Fibroblast of peridontal ligament (primary cell): Measurements from ENCODE around the gene UNKL.
"Not testable (repeated sequence)": the region's sequence is repeated elsewhere in the genome, so short reads cannot be mapped to it uniquely, and the experiment has no call there.

ENCODE experiments used
- DNase-seq: peaks from one replicate; pipeline ENCODE4 v3.0.0-alpha.2; 2010; ENCODE audit errors: extremely low read depth

The UNKL gene

DNA sequence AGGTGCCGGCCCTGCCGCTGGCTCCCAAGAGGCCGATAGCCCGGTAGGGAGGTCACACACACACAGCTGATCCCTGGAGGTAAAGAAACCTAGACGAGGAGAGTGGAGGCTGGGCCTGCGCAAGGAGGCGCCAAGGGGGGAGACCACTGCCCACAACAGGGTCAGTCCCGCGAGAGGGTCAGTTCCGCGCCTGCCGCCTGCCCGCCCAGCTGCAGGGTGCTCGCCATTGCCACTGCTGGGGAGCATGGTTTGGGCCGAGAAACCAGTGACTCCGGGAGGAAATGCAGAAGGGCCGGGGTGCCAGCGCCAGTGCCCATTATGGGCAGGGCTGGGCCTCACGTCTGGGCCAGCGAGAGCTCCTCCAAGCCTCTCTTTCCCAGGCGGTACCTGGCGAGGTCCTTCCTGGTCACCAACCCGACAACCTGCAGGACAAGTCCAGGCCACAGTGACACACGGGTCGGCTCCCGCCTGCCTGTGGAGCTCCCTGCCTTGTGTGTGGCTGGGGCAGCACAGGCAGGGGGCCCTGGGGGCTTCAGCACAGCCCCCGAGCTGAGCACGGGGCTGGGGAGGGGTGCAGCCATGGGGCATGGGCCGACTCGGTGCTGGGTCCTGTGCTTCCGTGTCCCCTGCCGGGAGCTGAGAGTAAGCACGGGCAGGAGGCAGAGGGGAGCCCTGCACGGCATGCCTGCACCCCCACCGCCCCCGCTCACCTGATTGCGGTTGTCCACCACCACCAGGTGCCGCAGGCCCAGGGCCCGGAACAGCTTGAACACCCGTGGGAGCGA lies 32.0 kb upstream of the UNKL start:
- no peak for DNase-seq

DNA sequence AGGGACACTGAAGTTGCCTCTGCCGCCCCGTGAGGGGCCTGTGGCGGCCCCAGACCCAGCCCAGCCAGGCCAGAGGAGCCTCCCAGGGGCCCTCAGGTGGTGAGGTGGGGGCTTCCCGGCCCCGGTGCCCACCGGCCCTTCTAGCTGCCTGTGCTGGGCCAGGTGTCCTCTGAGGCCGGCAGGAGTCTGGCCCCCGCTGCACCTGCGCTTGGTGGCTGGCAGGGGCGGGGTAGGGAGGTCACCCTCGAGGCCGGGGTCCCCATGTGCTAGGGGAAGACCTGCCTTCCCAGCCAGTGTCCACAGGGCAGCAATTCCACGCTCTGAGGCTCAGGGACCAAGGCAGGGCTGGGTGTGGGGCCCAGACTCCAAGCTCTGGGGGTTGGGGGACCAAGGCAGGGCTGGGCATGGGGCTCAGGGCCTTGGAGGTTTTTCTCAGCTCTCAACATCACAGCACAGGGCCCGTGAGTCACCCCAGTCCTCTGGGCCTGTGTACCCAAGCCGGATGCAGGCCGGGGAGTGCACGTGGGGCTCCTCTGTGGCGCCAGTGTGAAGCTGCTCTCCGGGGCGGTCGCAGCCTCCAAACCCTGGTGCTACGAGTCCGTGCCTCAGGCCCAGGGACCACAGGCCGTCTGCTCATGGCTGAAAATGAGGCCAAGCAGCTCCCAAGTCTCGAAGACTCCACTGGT lies 31.2 kb upstream of the UNKL start:
- no peak for DNase-seq

DNA sequence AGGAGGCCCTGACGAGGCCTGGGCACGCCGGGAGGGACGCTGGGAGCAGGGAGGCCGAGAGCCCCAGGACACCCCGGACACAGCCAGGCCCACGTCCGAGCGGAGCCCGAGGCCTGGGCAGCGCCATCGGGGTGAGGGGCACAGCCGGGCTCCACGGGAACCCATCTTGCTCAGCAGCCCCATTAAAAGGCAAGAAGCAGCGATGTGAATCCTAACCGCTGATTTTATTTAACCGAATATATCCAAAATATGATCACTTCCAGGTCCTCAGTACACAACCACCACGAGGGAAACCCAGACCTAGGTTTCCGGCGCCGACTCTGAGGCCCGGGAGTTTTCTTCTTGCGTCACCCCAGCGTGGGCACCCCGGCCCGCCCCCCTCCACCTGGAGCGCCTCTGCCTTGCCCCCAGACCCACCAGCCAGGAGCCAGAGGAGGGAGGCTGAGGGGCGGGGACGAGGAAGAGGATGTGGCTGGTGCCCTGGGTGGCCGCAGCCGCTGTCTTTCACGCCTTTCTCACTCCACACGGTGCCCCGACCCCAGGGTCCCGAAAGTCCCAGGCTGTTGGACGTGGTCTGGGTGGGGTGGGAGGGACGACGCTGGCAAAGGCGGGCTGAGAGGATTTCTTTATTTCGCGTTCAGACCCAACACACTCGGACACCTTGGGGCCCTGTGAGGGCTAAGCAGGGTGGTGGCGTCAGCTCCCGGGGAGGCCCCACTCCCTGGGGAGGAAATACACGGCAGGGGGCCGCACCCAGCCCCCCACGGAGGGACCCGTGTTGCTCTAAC lies 30.4 kb upstream of the UNKL start:
- DNase-seq = no peak

DNA sequence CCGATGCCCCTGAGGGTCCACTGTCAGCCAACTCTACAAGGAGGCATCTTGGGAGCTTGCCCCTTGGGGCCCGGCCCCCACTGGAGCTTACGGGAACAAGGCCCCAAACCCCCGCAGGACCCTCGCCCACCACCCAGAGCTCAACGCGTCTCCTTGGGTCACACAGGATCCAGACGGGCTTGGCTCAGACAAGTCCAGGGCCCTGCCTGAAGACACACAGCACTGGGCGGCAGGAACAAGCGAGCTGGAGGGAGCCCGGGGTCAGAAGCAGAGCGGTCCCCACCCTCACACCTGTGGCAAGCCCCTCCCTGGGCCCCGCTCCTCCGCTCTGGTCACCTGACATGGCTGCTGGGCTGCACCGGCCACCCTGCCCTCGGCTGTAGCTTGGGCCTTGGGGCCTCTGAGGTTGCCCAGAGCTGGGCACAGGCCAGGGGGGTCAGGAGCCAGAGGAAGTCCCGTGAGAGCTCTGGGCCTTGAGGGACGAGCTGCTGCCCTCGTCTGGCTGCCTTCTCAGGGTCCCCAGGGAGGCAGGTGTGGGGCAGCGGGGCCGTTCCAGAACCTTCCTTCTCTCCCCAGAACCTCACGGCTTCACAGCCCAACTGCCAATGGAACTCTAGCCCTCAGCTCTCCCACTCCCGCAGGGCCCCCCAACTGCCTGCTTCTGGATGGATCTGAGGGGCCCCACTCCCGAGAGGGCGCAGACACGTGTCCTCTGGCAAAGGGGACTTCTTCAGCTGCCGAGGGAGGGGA lies 29.7 kb upstream of the UNKL start, which contains the start of gene CCDC154:
TSS of gene CCDC154 (minus strand) at position 577 of the 750 bp plus-strand sequence. CDS start at position 343, 234 bp downstream.
- DNase-seq = no peak

DNA sequence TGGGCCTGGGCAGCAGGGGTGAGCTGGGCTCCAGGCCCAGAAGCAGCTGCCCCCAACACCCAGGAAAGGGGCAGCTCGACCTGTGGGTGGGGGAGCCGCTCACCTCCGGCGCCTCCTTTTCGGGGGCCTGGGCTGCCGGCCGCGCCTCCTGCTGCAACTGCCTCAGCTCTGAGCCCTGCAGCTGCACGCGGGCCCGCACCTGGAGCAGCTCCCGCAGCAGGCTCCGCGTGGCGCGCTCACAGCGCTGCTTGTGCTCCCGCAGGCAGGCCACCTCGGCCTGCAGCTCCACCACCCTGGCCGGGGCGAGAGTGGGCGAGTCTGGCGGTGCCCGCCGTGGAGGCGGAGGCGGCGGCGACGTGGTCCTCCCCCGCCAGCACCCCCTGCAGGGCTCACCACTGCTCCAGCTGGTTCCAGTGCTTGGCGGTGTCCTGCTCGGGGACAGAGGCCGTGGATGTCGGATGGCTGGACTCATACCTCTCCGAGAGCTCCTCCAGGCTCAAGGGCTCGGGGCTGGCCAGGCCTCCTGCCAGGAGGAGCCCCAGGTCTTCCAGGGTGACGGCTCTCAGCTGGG lies 29.0 kb upstream of the UNKL start:
- DNase-seq = no peak

DNA sequence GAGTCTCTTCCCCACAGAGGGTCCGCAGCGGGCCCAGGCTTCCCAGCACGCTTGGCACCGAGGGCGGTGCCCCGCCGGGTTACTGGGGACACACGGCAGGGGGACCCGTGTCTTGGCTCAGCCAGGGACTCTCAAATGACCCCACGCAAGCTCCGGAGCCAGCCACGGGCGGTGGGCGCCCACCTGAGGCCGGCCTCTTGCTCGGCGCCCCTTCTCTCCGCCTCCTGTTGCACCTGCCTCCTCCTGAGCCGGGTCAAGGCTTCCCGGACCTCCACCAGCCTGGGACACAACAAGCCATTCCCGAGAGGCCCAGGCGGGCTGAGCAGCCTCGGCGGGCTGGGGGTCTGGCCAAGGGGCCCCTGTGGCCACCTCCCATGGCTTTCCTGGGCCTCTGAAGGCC lies 28.2 kb upstream of the UNKL start:
- DNase-seq = no peak

DNA sequence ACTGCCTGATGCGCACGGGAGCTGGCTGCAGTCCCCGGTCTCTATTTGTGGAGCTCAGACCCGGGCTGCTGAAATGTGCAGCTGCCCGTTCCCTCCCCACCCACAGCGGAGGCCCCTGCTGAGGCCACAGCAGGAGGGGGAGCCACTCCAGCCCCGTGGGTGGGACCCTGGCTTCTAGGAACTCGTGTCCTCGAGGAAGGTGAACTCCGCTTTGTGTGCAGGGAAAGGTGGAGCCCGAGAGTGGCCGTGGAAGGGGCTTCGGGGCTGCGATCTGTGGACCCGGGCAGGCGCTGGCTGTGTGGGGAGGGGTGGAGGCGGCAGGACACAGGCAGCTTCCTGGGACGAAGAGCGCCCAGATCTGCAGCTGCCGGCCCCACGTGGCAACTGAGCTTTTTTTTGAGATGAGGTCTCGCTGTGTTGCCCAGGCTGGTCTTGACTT lies 26.9 kb upstream of the UNKL start:
- no peak for DNase-seq

DNA sequence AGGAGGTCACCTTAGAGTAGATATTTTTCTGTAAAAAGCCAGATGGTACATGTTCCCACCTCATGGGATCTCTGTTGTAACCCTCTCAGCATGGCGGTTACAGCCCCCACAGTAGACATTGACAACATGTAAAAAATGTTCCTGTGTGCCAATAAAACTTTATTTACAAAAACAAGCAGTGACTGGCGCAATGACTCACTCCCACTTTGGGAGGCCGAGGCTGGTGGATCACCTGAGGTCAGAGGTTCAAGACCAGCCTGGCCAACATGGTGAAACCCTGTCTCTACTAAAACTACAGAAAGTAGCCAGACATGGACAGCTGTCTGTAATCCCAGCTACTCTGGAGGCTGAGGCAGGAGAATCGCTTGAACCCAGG lies 25.2 kb upstream of the UNKL start:
- not testable (repeated sequence) for DNase-seq

DNA sequence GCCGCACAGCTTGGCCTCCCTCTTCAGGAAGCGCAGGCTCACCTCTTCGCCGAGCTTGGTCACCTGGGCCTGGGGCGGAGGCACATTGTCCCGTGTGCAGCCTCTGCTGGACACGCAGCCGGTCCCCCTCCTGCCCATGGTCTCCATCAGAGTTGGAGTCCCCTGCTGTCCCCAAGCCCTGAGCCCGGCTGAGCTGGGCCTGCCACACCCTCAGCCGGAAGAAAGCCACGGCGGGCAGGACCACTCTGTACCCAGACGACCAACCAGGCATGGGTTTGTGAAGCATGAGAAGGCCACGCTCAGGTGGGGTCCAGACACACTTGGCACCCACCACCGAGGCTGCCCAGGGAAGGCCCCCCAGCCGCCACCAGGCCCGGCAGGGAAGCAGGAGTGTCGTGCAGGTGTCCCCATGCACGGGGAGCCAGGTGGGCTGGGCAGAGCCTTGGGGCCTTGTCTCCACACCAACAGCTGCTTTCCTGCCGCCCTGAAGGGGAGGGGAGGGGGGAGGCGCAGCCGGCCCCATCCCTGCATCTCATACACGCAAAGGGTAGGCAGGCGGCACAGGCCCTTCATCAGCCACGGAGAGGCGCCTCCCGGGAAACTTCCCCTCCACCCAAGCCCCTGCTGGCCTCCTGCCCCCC lies 24.7 kb upstream of the UNKL start:
- DNase-seq = no peak

DNA sequence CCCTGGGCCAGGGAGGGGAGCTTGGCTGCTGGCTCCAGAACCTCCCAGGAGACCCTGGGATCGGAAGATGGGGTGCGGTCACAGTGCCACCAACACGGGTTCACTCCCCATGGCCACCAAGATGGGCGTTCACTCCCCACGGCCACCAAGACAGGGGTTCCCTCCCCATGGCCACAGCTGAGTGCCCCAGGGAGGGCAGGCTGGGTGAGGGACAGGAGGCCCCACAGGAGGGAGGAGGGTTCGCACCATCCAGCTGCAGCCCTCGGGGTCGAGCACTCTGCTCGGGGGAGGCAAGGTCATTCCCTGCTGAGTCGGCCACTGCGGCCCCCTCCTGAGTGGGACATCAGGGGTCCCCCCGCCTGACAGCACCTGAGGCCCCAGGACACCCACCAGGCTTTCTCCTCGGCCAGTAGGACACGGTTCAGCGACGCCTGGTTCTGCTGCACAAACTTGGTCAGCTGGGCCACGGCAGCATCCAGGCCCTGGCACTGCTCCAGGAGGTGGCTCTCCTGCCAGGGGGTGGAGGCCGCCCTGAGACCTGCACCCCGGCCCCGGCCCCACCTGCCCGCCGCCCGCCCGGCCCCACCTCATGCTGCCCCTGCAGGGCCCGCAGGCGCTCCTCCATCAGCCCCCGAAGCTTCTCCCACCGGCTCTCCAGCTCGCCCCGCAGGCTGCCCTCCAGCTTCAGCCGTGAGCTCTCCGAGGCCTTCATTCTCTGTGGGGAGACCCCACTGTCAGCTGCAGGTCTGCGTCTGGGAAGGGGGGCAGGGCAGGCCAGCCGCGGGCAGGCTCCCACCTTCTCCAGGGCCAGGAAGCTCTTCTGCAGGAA lies 23.9 kb upstream of the UNKL start:
- no peak for DNase-seq

DNA sequence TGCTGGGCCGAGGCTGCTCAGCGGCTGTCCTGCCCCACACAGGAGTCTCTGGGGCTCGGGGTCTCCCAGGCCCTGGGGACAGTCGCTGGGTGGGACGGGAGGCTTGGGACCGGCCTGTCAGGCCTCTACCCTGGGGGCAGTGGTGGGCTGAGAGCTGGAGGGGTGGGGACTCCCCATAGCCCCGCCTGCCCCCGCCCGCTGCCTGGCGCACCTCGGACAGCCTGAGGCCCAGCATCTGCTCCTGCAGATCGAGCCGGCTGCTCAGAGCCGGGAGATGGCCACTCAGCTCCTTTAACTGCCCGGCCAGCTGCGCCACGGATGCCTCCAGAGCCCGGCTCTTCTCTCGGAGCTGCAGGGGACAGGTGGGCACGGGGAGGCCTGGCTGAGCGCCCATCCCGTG lies 23.1 kb upstream of the UNKL start:
- DNase-seq = no peak

DNA sequence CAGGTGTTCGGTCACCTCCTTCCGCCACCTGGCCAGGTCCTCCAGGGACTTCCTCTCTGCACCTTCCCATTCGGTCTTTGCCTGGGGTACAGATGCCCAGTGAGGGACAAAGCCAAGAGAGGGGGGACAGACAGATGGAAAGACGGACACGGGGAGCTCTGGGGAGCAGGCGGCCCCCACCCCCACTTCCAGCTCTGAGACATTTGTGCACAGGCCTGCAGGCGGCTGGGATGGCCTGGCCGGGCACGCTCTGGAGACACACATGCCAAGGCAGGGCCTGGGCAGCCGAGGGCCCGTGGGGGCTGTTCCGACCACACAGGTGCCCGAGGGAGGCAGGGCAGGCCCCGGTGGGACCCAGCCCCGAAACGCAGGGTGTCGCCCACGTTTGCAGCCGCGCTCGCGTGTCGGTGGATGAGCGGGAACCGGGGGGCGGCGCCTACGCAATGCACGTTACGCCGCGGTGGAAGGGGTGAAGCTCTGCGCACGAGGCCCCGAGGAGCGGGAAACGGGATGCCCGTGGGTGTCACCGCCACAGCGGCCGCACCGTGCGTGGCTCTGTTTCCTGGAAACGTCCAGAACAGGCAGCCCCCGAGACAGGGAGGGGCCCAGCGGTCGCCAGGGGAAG lies 22.3 kb upstream of the UNKL start:
- no peak for DNase-seq

DNA sequence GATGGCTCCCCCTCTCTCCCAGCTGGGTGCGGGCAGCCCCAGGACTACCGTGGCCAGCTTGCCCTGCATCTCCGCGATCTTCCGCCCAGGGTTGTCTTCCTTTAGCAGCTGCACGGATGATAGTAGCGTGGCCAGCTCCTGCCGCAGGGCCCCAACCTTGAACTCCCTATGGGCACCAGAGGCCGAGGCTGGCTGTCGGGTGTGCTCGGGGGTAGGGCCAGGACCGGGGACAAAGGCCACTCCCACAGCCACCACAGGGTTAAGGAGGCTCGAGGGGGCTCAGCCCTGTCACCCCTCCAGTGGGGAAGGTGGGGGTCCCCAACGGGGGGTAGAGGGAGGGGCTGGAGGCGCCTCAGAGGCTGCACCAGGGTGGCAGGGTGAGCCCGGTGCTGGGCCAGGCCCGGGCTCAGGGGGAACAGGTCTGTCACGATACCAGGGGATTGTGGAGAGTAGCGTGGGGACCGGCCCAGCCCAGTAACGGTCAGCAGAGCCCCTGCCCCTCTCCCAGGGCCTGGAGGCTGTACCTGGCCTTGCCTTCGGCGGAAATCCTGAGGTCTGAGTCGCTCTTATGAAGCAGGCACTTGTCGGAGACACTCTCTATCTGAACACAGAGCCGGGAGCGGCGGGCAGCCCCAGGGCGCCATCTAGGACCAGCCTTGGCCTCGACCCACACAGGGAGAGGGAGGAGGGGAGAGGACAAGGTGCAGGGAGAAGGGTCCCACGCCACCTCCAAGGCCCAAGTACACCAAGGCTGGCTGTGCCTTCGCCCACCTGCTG lies 21.6 kb upstream of the UNKL start:
- no peak for DNase-seq

DNA sequence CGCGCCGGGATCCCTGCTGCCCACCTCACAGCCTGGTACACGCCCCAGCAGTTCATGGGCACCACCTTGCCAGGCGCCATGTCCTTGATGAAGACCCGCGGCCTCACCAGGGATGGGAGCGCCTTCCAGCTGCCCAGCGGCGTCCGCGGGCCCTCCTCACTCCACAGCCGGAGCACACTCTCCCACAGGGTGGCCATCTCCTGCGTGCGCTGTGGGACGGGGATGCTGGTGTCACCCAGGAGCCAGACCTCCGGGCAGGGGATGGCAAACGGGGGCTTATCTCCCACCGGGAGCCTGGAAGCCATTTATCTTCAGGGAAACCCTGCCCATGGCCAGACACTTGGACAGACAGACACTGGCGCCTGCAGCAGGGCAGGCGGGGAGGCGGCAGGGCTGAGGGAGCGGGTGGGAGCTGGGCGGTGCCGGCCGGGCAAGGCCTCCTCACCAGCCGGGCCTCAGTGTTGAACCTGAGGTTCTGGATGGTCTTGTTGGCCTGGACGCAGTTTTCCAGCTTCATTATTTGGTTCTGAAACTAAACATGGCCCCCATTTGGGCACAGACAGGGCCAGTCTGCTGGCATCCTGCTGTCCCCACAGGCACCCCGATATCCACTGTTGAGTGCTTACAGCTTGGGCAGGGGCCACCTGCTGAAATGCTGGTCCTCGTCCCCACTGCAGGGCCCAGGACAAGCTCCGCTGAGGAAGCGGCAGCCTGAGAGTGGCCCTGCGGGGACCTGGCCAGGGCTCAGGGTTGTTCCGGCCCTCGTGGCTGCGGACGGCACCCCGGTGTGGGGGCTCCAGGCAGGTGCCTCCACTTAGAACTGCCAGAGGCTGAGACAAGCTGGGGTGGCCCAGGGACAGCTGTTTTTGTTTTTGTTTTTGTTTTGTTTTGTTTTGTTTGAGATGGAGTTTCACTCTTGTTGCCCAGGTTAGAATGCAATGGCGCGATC lies 20.4 kb upstream of the UNKL start:
- no peak for DNase-seq

DNA sequence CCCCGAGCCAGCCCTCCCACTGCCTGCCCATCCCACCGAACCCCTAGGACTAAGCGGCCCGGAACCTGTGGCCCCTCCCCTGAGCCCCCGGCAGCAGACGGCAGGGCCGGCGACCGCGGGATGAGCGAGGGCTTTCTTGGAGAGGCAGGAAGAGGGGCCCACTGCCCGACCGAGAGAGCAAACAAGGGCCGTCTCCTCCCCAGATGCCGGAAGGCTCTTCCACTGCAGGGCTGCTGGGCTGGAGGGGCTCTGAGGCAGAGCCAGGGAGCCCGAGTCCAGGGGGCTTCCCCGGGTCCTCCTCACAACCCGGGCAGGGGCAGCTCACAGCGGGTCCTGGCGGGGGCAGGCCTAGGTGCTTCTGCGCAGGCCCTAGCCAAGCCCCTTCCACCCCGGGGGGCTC lies 19.3 kb upstream of the UNKL start:
- DNase-seq = no peak

DNA sequence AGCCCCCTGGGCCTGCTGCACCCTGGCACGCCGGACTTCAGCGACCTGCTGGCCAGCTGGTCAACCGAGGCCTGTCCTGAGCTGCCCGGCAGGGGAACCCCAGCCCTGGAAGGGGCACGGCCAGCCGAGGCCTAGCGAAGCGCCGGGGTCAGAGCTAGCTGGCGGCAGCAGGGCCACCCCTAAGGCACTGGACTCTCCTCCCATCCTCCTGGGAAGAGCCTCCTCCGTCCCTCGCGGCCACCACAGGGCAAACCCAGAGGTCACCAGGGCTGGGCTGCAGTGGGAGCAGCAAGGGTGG lies 18.7 kb upstream of the UNKL start:
- DNase-seq = no peak

DNA sequence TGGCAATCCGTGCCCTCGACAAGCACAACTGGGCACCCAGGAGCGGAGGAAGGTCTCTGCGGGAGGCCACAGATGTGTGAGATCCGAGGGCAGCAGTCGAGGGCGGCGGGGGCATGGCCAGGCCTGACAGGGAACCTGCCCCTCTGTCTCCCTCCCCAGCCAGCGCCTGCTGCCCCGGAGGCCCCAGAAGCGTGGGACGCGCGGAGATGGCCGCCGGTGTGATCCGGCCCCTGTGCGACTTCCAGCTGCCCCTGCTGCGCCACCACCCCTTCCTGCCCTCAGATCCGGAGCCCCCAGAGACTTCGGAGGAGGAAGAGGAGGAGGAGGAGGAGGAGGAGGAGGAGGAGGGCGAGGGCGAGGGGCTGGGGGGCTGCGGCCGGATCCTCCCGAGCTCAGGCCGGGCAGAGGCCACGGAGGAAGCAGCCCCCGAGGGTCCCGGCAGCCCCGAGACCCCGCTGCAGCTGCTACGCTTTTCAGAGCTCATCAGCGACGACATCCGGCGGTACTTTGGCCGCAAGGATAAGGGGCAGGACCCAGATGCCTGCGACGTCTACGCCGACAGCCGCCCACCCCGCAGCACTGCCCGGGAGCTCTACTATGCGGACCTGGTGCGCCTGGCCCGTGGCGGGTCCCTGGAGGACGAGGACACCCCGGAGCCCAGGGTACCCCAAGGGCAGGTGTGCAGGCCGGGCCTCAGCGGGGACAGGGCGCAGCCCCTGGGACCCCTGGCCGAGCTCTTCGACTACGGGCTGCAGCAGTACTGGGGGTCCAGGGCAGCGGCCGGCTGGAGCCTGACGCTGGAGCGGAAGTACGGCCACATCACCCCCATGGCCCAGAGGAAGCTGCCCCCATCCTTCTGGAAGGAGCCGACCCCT lies 18.1 kb upstream of the UNKL start:
- DNase-seq = no peak
